Measurements from ENCODE around the gene FYN.

DNA sequence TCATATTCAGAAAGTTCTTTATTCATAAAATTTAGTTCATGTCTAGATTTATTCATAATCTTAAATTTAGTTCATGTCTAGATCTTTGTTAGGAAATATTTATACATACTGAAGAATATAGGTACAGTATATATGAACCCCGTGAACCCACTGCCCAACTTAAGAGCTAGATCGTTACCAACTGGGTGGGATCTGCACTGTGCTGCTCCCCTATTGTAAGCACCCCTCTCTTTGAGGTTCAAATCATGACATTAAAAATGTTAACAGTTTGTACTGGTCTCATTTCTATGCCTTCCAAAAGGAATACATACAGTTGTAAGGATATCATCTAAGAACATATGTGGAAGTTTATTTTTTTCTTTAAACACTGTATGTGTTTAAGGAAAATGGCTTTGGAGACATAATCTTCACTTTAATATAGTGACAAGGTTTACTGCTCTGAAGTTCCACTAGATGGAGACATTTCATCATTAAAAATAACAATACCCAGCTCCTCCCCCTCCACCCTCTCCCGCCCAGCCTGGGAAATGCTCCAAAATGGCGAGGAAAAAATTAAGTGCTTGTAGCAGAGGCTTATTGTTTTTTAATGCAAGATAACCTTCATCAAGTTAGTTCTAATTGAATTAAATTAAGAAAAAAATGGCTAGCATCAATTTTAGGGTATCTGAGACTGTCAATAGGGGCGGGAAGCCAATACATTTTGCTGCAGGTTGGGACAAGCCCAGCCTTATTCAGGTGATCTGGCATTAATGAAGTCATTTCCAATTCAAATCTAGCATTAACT, 163.4 kb downstream of the FYN start:
- TF ChIP-seq, protein P1, sequence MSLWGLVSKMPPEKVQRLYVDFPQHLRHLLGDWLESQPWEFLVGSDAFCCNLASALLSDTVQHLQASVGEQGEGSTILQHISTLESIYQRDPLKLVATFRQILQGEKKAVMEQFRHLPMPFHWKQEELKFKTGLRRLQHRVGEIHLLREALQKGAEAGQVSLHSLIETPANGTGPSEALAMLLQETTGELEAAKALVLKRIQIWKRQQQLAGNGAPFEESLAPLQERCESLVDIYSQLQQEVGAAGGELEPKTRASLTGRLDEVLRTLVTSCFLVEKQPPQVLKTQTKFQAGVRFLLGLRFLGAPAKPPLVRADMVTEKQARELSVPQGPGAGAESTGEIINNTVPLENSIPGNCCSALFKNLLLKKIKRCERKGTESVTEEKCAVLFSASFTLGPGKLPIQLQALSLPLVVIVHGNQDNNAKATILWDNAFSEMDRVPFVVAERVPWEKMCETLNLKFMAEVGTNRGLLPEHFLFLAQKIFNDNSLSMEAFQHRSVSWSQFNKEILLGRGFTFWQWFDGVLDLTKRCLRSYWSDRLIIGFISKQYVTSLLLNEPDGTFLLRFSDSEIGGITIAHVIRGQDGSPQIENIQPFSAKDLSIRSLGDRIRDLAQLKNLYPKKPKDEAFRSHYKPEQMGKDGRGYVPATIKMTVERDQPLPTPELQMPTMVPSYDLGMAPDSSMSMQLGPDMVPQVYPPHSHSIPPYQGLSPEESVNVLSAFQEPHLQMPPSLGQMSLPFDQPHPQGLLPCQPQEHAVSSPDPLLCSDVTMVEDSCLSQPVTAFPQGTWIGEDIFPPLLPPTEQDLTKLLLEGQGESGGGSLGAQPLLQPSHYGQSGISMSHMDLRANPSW (CRISPR knock-in tag; IDR thresholded peaks at IDR 0.05; ENCODE audit: borderline replicate concordance) = no peak
- TF ChIP-seq POLR2AphosphoS5 (IDR thresholded peaks at IDR 0.05; ENCODE audit: low read depth, low read length) (no peak), MAFK (conservative IDR thresholded peaks at IDR 0.05 in 1 of 2, IDR thresholded peaks at IDR 0.05 in 1 of 2; ENCODE audit: low read length in 2 of 2) (no peak), FOXA3 (CRISPR knock-in tag; IDR thresholded peaks at IDR 0.05) (no peak), ZNF788 (CRISPR knock-in tag; IDR thresholded peaks at IDR 0.05; ENCODE audit: borderline replicate concordance) (no peak)

Measured in HepG2 (cell line).